HCT116 (cell line): ENCODE measurements around the gene ATF7.

Source experiments
- EGR1 ChIP-seq: IDR thresholded peaks from 2 replicates; pipeline ENCODE4 v1.6.1; 2012; ENCODE audit warnings: low read depth
- ELF1 ChIP-seq: IDR thresholded peaks from 2 replicates; pipeline ENCODE4 v1.6.1; 2012; ENCODE audit warnings: low read depth, borderline replicate concordance
- EZH2 ChIP-seq: fragments of 200-600 bp; sonication (generic); IDR thresholded peaks from 2 replicates; pipeline ENCODE4 v1.6.1; 2017; ENCODE audit warnings: antibody characterized with exemption, mixed run types
- JUND ChIP-seq: IDR thresholded peaks from 2 replicates; pipeline ENCODE4 v1.6.1; 2012
- POLR2A ChIP-seq: IDR thresholded peaks from 2 replicates; pipeline ENCODE4 v1.7.0; 2011; ENCODE audit warnings: borderline replicate concordance; ENCODE audit not compliant: insufficient read depth, insufficient read length; ENCODE audit errors: extremely low read depth
- POLR2AphosphoS5 ChIP-seq: IDR thresholded peaks from 2 replicates; pipeline ENCODE4 v1.6.1; 2011; ENCODE audit warnings: mild to moderate bottlenecking, low read depth, low read length, moderate library complexity
- SIN3A ChIP-seq: IDR thresholded peaks from 2 replicates; pipeline ENCODE4 v1.6.1; 2012; ENCODE audit warnings: low read depth
- SP1 ChIP-seq: IDR thresholded peaks from 2 replicates; pipeline ENCODE4 v1.6.1; 2012; ENCODE audit warnings: low read depth
- TCF7L2 ChIP-seq: IDR thresholded peaks from 2 replicates; pipeline ENCODE4 v1.7.0; 2011; ENCODE audit warnings: borderline replicate concordance, inconsistent platforms; ENCODE audit not compliant: insufficient read depth, insufficient read length; ENCODE audit errors: extremely low read depth
- YY1 ChIP-seq: IDR thresholded peaks from 2 replicates; pipeline ENCODE4 v1.6.1; 2011; ENCODE audit warnings: low read length, low read depth, moderate library complexity, mild to moderate bottlenecking; ENCODE audit not compliant: insufficient replicate concordance; ENCODE audit errors: extremely low read depth
- TF ChIP-seq, protein P1 (sequence below), 3 experiments: fragments of 200-600 bp in 1 of 3; sonication (generic) in 1 of 3; IDR thresholded peaks in 2 of 3; conservative IDR thresholded peaks in 1 of 3; 2 replicates each; pipeline ENCODE4 v1.5.1; 2012 to 2017; ENCODE audit warnings: low read depth in 2 of 3, low read length in 2 of 3, antibody characterized with exemption in 1 of 3, borderline replicate concordance in 1 of 3, control low read depth in 1 of 3, mild to moderate bottlenecking in 1 of 3, mixed read lengths in 1 of 3, mixed run types in 1 of 3, moderate library complexity in 1 of 3; ENCODE audit not compliant: insufficient read depth in 1 of 3
- TF ChIP-seq, protein P2 (sequence below): IDR thresholded peaks from 2 replicates; pipeline ENCODE4 v1.6.1; 2012; ENCODE audit warnings: low read depth
- TF ChIP-seq, protein P3 (sequence below): IDR thresholded peaks from 2 replicates; pipeline ENCODE4 v1.6.1; 2012
- TF ChIP-seq, protein P4 (sequence below): IDR thresholded peaks from 2 replicates; pipeline ENCODE4 v1.6.1; 2012

GRCh38 chr12:53551889-53552291 lies 74.3 kb downstream of the ATF7 start:
- TF ChIP-seq POLR2A = no peak
- TF ChIP-seq, protein P1, sequence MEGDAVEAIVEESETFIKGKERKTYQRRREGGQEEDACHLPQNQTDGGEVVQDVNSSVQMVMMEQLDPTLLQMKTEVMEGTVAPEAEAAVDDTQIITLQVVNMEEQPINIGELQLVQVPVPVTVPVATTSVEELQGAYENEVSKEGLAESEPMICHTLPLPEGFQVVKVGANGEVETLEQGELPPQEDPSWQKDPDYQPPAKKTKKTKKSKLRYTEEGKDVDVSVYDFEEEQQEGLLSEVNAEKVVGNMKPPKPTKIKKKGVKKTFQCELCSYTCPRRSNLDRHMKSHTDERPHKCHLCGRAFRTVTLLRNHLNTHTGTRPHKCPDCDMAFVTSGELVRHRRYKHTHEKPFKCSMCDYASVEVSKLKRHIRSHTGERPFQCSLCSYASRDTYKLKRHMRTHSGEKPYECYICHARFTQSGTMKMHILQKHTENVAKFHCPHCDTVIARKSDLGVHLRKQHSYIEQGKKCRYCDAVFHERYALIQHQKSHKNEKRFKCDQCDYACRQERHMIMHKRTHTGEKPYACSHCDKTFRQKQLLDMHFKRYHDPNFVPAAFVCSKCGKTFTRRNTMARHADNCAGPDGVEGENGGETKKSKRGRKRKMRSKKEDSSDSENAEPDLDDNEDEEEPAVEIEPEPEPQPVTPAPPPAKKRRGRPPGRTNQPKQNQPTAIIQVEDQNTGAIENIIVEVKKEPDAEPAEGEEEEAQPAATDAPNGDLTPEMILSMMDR (IDR thresholded peaks at IDR 0.05 in 2 of 3, conservative IDR thresholded peaks at IDR 0.05 in 1 of 3; ENCODE audit: borderline replicate concordance in 1 of 3, insufficient read depth in 1 of 3, low read depth in 2 of 3, low read length in 2 of 3) = no peak
- TF ChIP-seq POLR2AphosphoS5 = no peak
- TF ChIP-seq ELF1 = no peak
- TF ChIP-seq SIN3A = no peak
- TF ChIP-seq, protein P2, sequence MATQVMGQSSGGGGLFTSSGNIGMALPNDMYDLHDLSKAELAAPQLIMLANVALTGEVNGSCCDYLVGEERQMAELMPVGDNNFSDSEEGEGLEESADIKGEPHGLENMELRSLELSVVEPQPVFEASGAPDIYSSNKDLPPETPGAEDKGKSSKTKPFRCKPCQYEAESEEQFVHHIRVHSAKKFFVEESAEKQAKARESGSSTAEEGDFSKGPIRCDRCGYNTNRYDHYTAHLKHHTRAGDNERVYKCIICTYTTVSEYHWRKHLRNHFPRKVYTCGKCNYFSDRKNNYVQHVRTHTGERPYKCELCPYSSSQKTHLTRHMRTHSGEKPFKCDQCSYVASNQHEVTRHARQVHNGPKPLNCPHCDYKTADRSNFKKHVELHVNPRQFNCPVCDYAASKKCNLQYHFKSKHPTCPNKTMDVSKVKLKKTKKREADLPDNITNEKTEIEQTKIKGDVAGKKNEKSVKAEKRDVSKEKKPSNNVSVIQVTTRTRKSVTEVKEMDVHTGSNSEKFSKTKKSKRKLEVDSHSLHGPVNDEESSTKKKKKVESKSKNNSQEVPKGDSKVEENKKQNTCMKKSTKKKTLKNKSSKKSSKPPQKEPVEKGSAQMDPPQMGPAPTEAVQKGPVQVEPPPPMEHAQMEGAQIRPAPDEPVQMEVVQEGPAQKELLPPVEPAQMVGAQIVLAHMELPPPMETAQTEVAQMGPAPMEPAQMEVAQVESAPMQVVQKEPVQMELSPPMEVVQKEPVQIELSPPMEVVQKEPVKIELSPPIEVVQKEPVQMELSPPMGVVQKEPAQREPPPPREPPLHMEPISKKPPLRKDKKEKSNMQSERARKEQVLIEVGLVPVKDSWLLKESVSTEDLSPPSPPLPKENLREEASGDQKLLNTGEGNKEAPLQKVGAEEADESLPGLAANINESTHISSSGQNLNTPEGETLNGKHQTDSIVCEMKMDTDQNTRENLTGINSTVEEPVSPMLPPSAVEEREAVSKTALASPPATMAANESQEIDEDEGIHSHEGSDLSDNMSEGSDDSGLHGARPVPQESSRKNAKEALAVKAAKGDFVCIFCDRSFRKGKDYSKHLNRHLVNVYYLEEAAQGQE = no peak
- TF ChIP-seq TCF7L2 = no peak
- TF ChIP-seq YY1 = no peak
- TF ChIP-seq, protein P3, sequence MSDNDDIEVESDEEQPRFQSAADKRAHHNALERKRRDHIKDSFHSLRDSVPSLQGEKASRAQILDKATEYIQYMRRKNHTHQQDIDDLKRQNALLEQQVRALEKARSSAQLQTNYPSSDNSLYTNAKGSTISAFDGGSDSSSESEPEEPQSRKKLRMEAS = no peak
- no peak for TF ChIP-seq JUND
- TF ChIP-seq SP1 = no peak
- TF ChIP-seq EGR1 = no peak
- no peak for TF ChIP-seq EZH2
- TF ChIP-seq, protein P4, sequence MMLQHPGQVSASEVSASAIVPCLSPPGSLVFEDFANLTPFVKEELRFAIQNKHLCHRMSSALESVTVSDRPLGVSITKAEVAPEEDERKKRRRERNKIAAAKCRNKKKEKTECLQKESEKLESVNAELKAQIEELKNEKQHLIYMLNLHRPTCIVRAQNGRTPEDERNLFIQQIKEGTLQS = no peak
